ENCODE measurements around the gene OR8B12.

- no peak for TF ChIP-seq POLR2A (IDR thresholded peaks at IDR 0.05)
- TF ChIP-seq, protein P1, sequence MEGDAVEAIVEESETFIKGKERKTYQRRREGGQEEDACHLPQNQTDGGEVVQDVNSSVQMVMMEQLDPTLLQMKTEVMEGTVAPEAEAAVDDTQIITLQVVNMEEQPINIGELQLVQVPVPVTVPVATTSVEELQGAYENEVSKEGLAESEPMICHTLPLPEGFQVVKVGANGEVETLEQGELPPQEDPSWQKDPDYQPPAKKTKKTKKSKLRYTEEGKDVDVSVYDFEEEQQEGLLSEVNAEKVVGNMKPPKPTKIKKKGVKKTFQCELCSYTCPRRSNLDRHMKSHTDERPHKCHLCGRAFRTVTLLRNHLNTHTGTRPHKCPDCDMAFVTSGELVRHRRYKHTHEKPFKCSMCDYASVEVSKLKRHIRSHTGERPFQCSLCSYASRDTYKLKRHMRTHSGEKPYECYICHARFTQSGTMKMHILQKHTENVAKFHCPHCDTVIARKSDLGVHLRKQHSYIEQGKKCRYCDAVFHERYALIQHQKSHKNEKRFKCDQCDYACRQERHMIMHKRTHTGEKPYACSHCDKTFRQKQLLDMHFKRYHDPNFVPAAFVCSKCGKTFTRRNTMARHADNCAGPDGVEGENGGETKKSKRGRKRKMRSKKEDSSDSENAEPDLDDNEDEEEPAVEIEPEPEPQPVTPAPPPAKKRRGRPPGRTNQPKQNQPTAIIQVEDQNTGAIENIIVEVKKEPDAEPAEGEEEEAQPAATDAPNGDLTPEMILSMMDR (IDR thresholded peaks at IDR 0.05), result no peak
Measured at GRCh38 chr11:124543145-124543544, 309 bp downstream of the OR8B12 start.

All from body of pancreas (tissue), 4 donors.